ENCODE results near the gene PRKD2. TPM values are rescaled to one million over a fixed set of nuclear protein-coding genes. Genes with fewer than 3 reads are reported as not detected.

PRKD2 gene
- total RNA-seq, 1 donor from 2014 or later = 14.9 TPM

GRCh38 chr19:46744005-46744691, 27.2 kb upstream of the PRKD2 start:
- no peak for DNase-seq (ENCODE audit: low spot score)
- no peak overlapping the region for H2AFZ ChIP-seq (replicated peaks)
- peaks cover 3% of the 10 kb centered on the region for H3K36me3 ChIP-seq
- Mint-ChIP-seq H3K4me3 (peak overlapping the region; percentile 98), H3K27ac (no peak overlapping the region), H3K27me3 (ENCODE audit: insufficient read depth, low read depth) (peaks cover 7% of the 10 kb centered on the region), H3K4me1 (peaks cover 51% of the 10 kb centered on the region), H3K36me3 (peaks cover 10% of the 10 kb centered on the region), H3K9me3 (no peaks in the 10 kb centered on the region)
- no peaks in the 10 kb centered on the region for H3K27me3 ChIP-seq
- H3K9ac ChIP-seq = no peak overlapping the region
- peaks cover 10% of the 10 kb centered on the region for H3K4me1 ChIP-seq
- TF ChIP-seq CTCF (IDR thresholded peaks at IDR 0.05) (no peak), EZH2phosphoT487 (IDR thresholded peaks at IDR 0.05) (no peak), EZH2 (IDR thresholded peaks at IDR 0.05) (no peak)
- H3K9me3 ChIP-seq (ENCODE audit: low read depth) = no peaks in the 10 kb centered on the region
- H3F3A ChIP-seq (ENCODE audit: low read depth) = peaks cover 20% of the 10 kb centered on the region
- peaks cover 64% of the 10 kb centered on the region for H4K20me1 ChIP-seq (ENCODE audit: low read depth)
- H3K4me2 ChIP-seq = peak overlapping the region; percentile 92
- H3K27ac ChIP-seq = no peak overlapping the region
- H3K4me3 ChIP-seq = peak overlapping the region; percentile 100
- H3K79me2 ChIP-seq (ENCODE audit: low read depth) = peaks cover 87% of the 10 kb centered on the region

- Histone ChIP-seq H3F3A (ENCODE audit: low read depth) (peaks cover 15% of the 10 kb centered on the region), H2AFZ (replicated peaks) (no peak overlapping the region), H3K27ac (no peak overlapping the region), H3K36me3 (no peaks in the 10 kb centered on the region), H3K4me1 (peaks cover 10% of the 10 kb centered on the region), H3K9ac (no peak overlapping the region), H4K20me1 (ENCODE audit: low read depth) (peaks cover 75% of the 10 kb centered on the region), H3K9me3 (ENCODE audit: low read depth) (no peaks in the 10 kb centered on the region), H3K4me2 (no peak overlapping the region), H3K27me3 (no peaks in the 10 kb centered on the region), H3K4me3 (no peak overlapping the region), H3K79me2 (ENCODE audit: low read depth) (peaks cover 93% of the 10 kb centered on the region)
- Mint-ChIP-seq H3K9me3 (no peaks in the 10 kb centered on the region), H3K36me3 (peaks cover 10% of the 10 kb centered on the region), H3K27ac (peak overlapping the region; percentile 17), H3K4me1 (peaks cover 46% of the 10 kb centered on the region), H3K4me3 (peak overlapping the region; percentile 33), H3K27me3 (ENCODE audit: insufficient read depth, low read depth) (peaks cover 4% of the 10 kb centered on the region)
- no peak for DNase-seq (ENCODE audit: low spot score)
- no peak for TF ChIP-seq EZH2 (IDR thresholded peaks at IDR 0.05)
- TF ChIP-seq EZH2phosphoT487 (IDR thresholded peaks at IDR 0.05) = no peak
- TF ChIP-seq CTCF (IDR thresholded peaks at IDR 0.05) = no peak
These were observed 26.1 kb upstream of the PRKD2 start for GRCh38 chr19:46742926-46743480.

- TF ChIP-seq CTCF (IDR thresholded peaks at IDR 0.05) (no peak), EZH2 (IDR thresholded peaks at IDR 0.05) (no peak), EZH2phosphoT487 (IDR thresholded peaks at IDR 0.05) (no peak)
- peaks cover 91% of the 10 kb centered on the region for H4K20me1 ChIP-seq (ENCODE audit: low read depth)
- H3K9ac ChIP-seq = no peak overlapping the region
- H3K36me3 ChIP-seq = no peaks in the 10 kb centered on the region
- H3K27me3 Mint-ChIP-seq (ENCODE audit: insufficient read depth, low read depth) = peaks cover 5% of the 10 kb centered on the region
- peaks cover 37% of the 10 kb centered on the region for H3K4me1 Mint-ChIP-seq
- no peak overlapping the region for H3K4me3 ChIP-seq
- peaks cover 19% of the 10 kb centered on the region for H3K36me3 Mint-ChIP-seq
- H3K27ac Mint-ChIP-seq = no peak overlapping the region
- H3K4me2 ChIP-seq = no peak overlapping the region
- no peak overlapping the region for H3K4me3 Mint-ChIP-seq
- no peak for DNase-seq (ENCODE audit: low spot score)
- H3F3A ChIP-seq (ENCODE audit: low read depth) = no peaks in the 10 kb centered on the region
- no peak overlapping the region for H2AFZ ChIP-seq (replicated peaks)
- H3K9me3 Mint-ChIP-seq = no peaks in the 10 kb centered on the region
- H3K79me2 ChIP-seq (ENCODE audit: low read depth) = peaks cover 92% of the 10 kb centered on the region
- H3K27ac ChIP-seq = no peak overlapping the region
- H3K9me3 ChIP-seq (ENCODE audit: low read depth) = no peaks in the 10 kb centered on the region
- H3K27me3 ChIP-seq = no peaks in the 10 kb centered on the region
- H3K4me1 ChIP-seq = peaks cover 6% of the 10 kb centered on the region
These were observed 24.5 kb upstream of the PRKD2 start for GRCh38 chr19:46741447-46741846.
